HG03025 (cell line): Measurements from ENCODE around the gene TRAPPC3.

Source experiments
- ATAC-seq: cut with Tn5 transposase; IDR thresholded peaks from one replicate; pipeline ENCODE4 v1.9.1; 2021; ENCODE audit warnings: mild to moderate bottlenecking, moderate library complexity; ENCODE audit not compliant: unreplicated experiment, low FRiP score

TRAPPC3 gene

GRCh38 chr1:36154765-36155407 is 5.6 kb upstream of the TRAPPC3 start:
- no peak for ATAC-seq

GRCh38 chr1:36154335-36154734 is 5.0 kb upstream of the TRAPPC3 start:
- ATAC-seq = no peak

GRCh38 chr1:36153476-36153875 is 4.2 kb upstream of the TRAPPC3 start:
- no peak for ATAC-seq

GRCh38 chr1:36151845-36152203 is 2.5 kb upstream of the TRAPPC3 start:
- ATAC-seq = no peak

GRCh38 chr1:36151134-36151844 is 2.0 kb upstream of the TRAPPC3 start:
- no peak for ATAC-seq

- peak; percentile 43 for ATAC-seq
Observed at GRCh38 chr1:36150296-36151133, 1.2 kb upstream of the TRAPPC3 start.

GRCh38 chr1:36149973-36150295 is 648 bp upstream of the TRAPPC3 start:
- no peak for ATAC-seq

- no peak for ATAC-seq
Observed at GRCh38 chr1:36148821-36149236, 457 bp downstream of the TRAPPC3 start.

- no peak for ATAC-seq
Observed at GRCh38 chr1:36144413-36144812, 4.9 kb downstream of the TRAPPC3 start.

GRCh38 chr1:36143424-36143823 is 5.9 kb downstream of the TRAPPC3 start:
- ATAC-seq = no peak

GRCh38 chr1:36142121-36142520 is 7.2 kb downstream of the TRAPPC3 start:
- ATAC-seq = no peak

GRCh38 chr1:36139521-36139920 is 9.8 kb downstream of the TRAPPC3 start:
- no peak for ATAC-seq

GRCh38 chr1:36137776-36138175 is 11.5 kb downstream of the TRAPPC3 start:
- no peak for ATAC-seq

GRCh38 chr1:36137226-36137625 is 12.1 kb downstream of the TRAPPC3 start:
- ATAC-seq = no peak

GRCh38 chr1:36136535-36136934 is 12.8 kb downstream of the TRAPPC3 start:
- ATAC-seq = no peak

GRCh38 chr1:36135796-36136195 is 13.5 kb downstream of the TRAPPC3 start:
- no peak for ATAC-seq

GRCh38 chr1:36135330-36135667 is 14.0 kb downstream of the TRAPPC3 start:
- ATAC-seq = no peak

- no peak for ATAC-seq
Observed at GRCh38 chr1:36134505-36135329, 14.6 kb downstream of the TRAPPC3 start.

- ATAC-seq = no peak
Observed at GRCh38 chr1:36134031-36134430, 15.3 kb downstream of the TRAPPC3 start.

- ATAC-seq = no peak
Observed at GRCh38 chr1:36133484-36133883, 15.8 kb downstream of the TRAPPC3 start.

GRCh38 chr1:36132029-36132428 is 17.3 kb downstream of the TRAPPC3 start:
- ATAC-seq = no peak
